Naive thymus-derived CD4-positive, alpha-beta T cell (primary cell): ENCODE measurements around the gene NKAIN2. TPM values are rescaled to one million over a fixed set of nuclear protein-coding genes. Genes with fewer than 3 reads are reported as not detected.
A peak's percentile ranks its signal among the peaks of the same experiment; 100 is the strongest.
"Not testable (repeated sequence)": the region's sequence is repeated elsewhere in the genome, so short reads cannot be mapped to it uniquely, and the experiment has no call there.

ENCODE experiments used
- ATAC-seq: fragments of 150-1000 bp; cut with Tn5 transposase; 2 replicates; pipeline ENCODE4 v1.10.0; 2021; ENCODE audit warnings: mild to moderate bottlenecking, moderate library complexity
- CTCF ChIA-PET: fragments of 350-600 bp; sonication (Branson Sonifier 250); formaldehyde crosslinking; loops from one replicate; lab custom pipeline; 2021; ENCODE audit warnings: antibody characterized with exemption; lab: Charles Lee
- POLR2A ChIA-PET: fragments of 350-600 bp; sonication (Branson Sonifier 250); formaldehyde crosslinking; loops from one replicate; lab custom pipeline; 2021; ENCODE audit warnings: antibody characterized with exemption, inconsistent platforms; lab: Charles Lee
- DNase-seq, 9 donors: peaks; one replicate each; pipeline versions ENCODE4 v3.0.0 to v3.0.0-alpha.2; 2020 to 2022; ENCODE audit warnings: mixed read lengths in 1 of 9
- H3K27ac ChIP-seq: one replicate; pipeline ENCODE4 v1.7.0; 2013; ENCODE audit warnings: mild to moderate bottlenecking, low read depth, low read length, moderate library complexity
- H3K27me3 ChIP-seq, 2 donors: one replicate each; pipeline ENCODE4 v1.7.0; 2013; ENCODE audit warnings: low read length in 2 of 2, mild to moderate bottlenecking in 2 of 2, moderate library complexity in 2 of 2; ENCODE audit not compliant: control insufficient read depth in 2 of 2, insufficient read depth in 2 of 2
- H3K36me3 ChIP-seq, 3 experiments: 1 replicate in 2 of 3; 2 replicates in 1 of 3; pipeline ENCODE4 v1.7.0; 2013; ENCODE audit warnings: low read length in 3 of 3, mild to moderate bottlenecking in 3 of 3, moderate library complexity in 1 of 3; ENCODE audit not compliant: insufficient read depth in 3 of 3, control insufficient read depth in 2 of 3
- H3K4me1 ChIP-seq, 2 donors: one replicate each; pipeline ENCODE4 v1.7.0; 2013; ENCODE audit warnings: low read length in 2 of 2, mild to moderate bottlenecking in 2 of 2, moderate library complexity in 1 of 2; ENCODE audit not compliant: control insufficient read depth in 2 of 2, insufficient read depth in 2 of 2
- H3K4me3 ChIP-seq: 2 replicates; pipeline ENCODE4 v1.7.0; 2013; ENCODE audit warnings: mild to moderate bottlenecking, low read length
- H3K9me3 ChIP-seq, 3 experiments: 1 replicate in 2 of 3; 2 replicates in 1 of 3; pipeline ENCODE4 v1.7.0; 2013; ENCODE audit warnings: low read length in 3 of 3; ENCODE audit not compliant: control insufficient read depth in 2 of 3
- H3K27ac Mint-ChIP-seq, 9 donors: one replicate each; pipeline ENCODE4 v1.8.0; 2020 to 2022; ENCODE audit warnings: mixed read lengths in 9 of 9, mild to moderate bottlenecking in 8 of 9, moderate library complexity in 5 of 9, inconsistent platforms in 2 of 9
- H3K27me3 Mint-ChIP-seq, 5 donors: one replicate each; pipeline ENCODE4 v1.8.0; 2021 to 2022; ENCODE audit warnings: mixed read lengths in 5 of 5, mild to moderate bottlenecking in 1 of 5
- H3K36me3 Mint-ChIP-seq, 5 donors: one replicate each; pipeline ENCODE4 v1.8.0; 2020 to 2022; ENCODE audit warnings: mixed read lengths in 5 of 5, mild to moderate bottlenecking in 3 of 5, inconsistent platforms in 1 of 5
- H3K4me1 Mint-ChIP-seq, 7 donors: one replicate each; pipeline ENCODE4 v1.8.0; 2020 to 2022; ENCODE audit warnings: mixed read lengths in 7 of 7, mild to moderate bottlenecking in 3 of 7, inconsistent platforms in 1 of 7
- H3K4me3 Mint-ChIP-seq, 10 donors: one replicate each; pipeline ENCODE4 v1.8.0; 2020 to 2022; ENCODE audit warnings: mild to moderate bottlenecking in 10 of 10, mixed read lengths in 10 of 10, moderate library complexity in 6 of 10, inconsistent platforms in 2 of 10
- H3K9me3 Mint-ChIP-seq, 11 donors: one replicate each; pipeline ENCODE4 v1.8.0; 2020 to 2022; ENCODE audit warnings: mixed read lengths in 11 of 11, mild to moderate bottlenecking in 4 of 11, inconsistent platforms in 1 of 11, moderate library complexity in 1 of 11
- intact Hi-C, 2 donors: fragments of 100-400 bp; cut with micrococcal nuclease; formaldehyde crosslinking; loops; one replicate each; pipeline ENCODE4 v1.15.1; 2023
- polyA plus RNA-seq, 2 donors: library from polyadenylated mRNA; unstranded; fragments of 300-500 nt; fragmentation: Illumina TruSeq; gene quantifications; one replicate each; pipeline ENCODE4 v1.2.3, GENCODE V29; 2021
- total RNA-seq, 6 experiments: library from RNA in 5 of 6; stranded (reverse) in 5 of 6; gene quantifications; 1 replicate in 5 of 6; 2 replicates in 1 of 6; pipeline ENCODE4 v1.2.3 and lab custom pipeline; 2021 to 2026

The NKAIN2 gene
- total and polyA plus RNA-seq, 7 experiments from 2014 or later = 0.21 to 2.9 TPM; not detected in 5

GRCh38 chr6:124699038-124699437 is 895.4 kb downstream of the NKAIN2 start:
- H3K9me3 ChIP-seq = no peaks in the 10 kb centered on the region
- Mint-ChIP-seq H3K4me3 (no peak overlapping the region), H3K36me3 (no peaks in the 10 kb centered on the region), H3K9me3 (peaks cover 0 to 6% (median 0%) of the 10 kb centered on the region in 11 donors), H3K27ac (no peak overlapping the region), H3K27me3 (no peaks in the 10 kb centered on the region), H3K4me1 (no peaks in the 10 kb centered on the region)
- no peak overlapping the region for H3K27ac ChIP-seq
- no peaks in the 10 kb centered on the region for H3K4me1 ChIP-seq
- intact Hi-C loops = no loop called here
- no peak overlapping the region for H3K4me3 ChIP-seq
- ATAC-seq (no peak), DNase-seq (no peak)
- H3K27me3 ChIP-seq = no peaks in the 10 kb centered on the region
- POLR2A ChIA-PET = no interaction called here
- H3K36me3 ChIP-seq = no peaks in the 10 kb centered on the region
- CTCF ChIA-PET = no interaction called here

- Mint-ChIP-seq H3K9me3 (peaks cover 0 to 17% (median 0%) of the 10 kb centered on the region in 11 donors), H3K4me3 (no peak overlapping the region), H3K27ac (no peak overlapping the region), H3K27me3 (no peaks in the 10 kb centered on the region), H3K36me3 (no peaks in the 10 kb centered on the region), H3K4me1 (no peaks in the 10 kb centered on the region)
- no peaks in the 10 kb centered on the region for H3K9me3 ChIP-seq
- no peaks in the 10 kb centered on the region for H3K36me3 ChIP-seq
- DNase-seq (no peak), ATAC-seq (no peak)
- H3K27ac ChIP-seq = no peak overlapping the region
- CTCF ChIA-PET = no interaction called here
- H3K4me1 ChIP-seq = no peaks in the 10 kb centered on the region
- no peak overlapping the region for H3K4me3 ChIP-seq
- intact Hi-C loops = no loop called here
- POLR2A ChIA-PET = no interaction called here
- H3K27me3 ChIP-seq = no peaks in the 10 kb centered on the region
Observed at GRCh38 chr6:124703541-124703940, 899.9 kb downstream of the NKAIN2 start.

GRCh38 chr6:124712532-124712931 is 908.9 kb downstream of the NKAIN2 start:
- H3K4me3 ChIP-seq, H3K27me3 Mint-ChIP-seq, H3K9me3 ChIP-seq, POLR2A ChIA-PET, CTCF ChIA-PET, DNase-seq, H3K27me3 ChIP-seq, ATAC-seq, H3K4me3 Mint-ChIP-seq, H3K36me3 Mint-ChIP-seq, H3K27ac ChIP-seq, H3K36me3 ChIP-seq, H3K4me1 Mint-ChIP-seq, H3K4me1 ChIP-seq, H3K9me3 Mint-ChIP-seq, intact Hi-C loops: not testable (repeated sequence)
- peak overlapping the region in 1 of 9 donors; percentile 10 for H3K27ac Mint-ChIP-seq

GRCh38 chr6:124714728-124715127 is 911.1 kb downstream of the NKAIN2 start:
- peaks cover 0 to 3% (median 0%) of the 10 kb centered on the region in 5 donors for H3K27me3 Mint-ChIP-seq
- Histone ChIP-seq H3K27ac (no peak overlapping the region), H3K4me1 (no peaks in the 10 kb centered on the region), H3K36me3 (no peaks in the 10 kb centered on the region), H3K4me3 (no peak overlapping the region), H3K27me3 (no peaks in the 10 kb centered on the region), H3K9me3 (no peaks in the 10 kb centered on the region)
- ChIA-PET POLR2A (no interaction called here), CTCF (no interaction called here)
- intact Hi-C loops = no loop called here
- no peaks in the 10 kb centered on the region for H3K36me3 Mint-ChIP-seq
- peaks cover 0 to 4% (median 0%) of the 10 kb centered on the region in 11 donors for H3K9me3 Mint-ChIP-seq
- ATAC-seq = no peak
- no peak overlapping the region for H3K27ac Mint-ChIP-seq
- DNase-seq = no peak
- no peaks in the 10 kb centered on the region for H3K4me1 Mint-ChIP-seq
- H3K4me3 Mint-ChIP-seq = no peak overlapping the region

GRCh38 chr6:124719913-124720312 is 916.2 kb downstream of the NKAIN2 start:
- ChIA-PET POLR2A (no interaction called here), CTCF (no interaction called here)
- no peaks in the 10 kb centered on the region for H3K4me1 ChIP-seq
- ATAC-seq (no peak), DNase-seq (no peak)
- no peak overlapping the region for H3K4me3 ChIP-seq
- H3K9me3 ChIP-seq = no peaks in the 10 kb centered on the region
- H3K36me3 ChIP-seq = no peaks in the 10 kb centered on the region
- Mint-ChIP-seq H3K4me1 (no peaks in the 10 kb centered on the region), H3K36me3 (no peaks in the 10 kb centered on the region), H3K9me3 (peaks cover 0 to 7% (median under 1%) of the 10 kb centered on the region in 11 donors), H3K27ac (no peak overlapping the region), H3K27me3 (peaks cover 0 to 3% (median 0%) of the 10 kb centered on the region in 5 donors), H3K4me3 (no peak overlapping the region)
- H3K27ac ChIP-seq = no peak overlapping the region
- H3K27me3 ChIP-seq = no peaks in the 10 kb centered on the region
- intact Hi-C loops = no loop called here

GRCh38 chr6:124721331-124721730 is 917.7 kb downstream of the NKAIN2 start:
- Histone ChIP-seq H3K36me3 (no peaks in the 10 kb centered on the region), H3K27ac (no peak overlapping the region), H3K9me3 (no peaks in the 10 kb centered on the region), H3K27me3 (no peaks in the 10 kb centered on the region), H3K4me1 (no peaks in the 10 kb centered on the region), H3K4me3 (no peak overlapping the region)
- intact Hi-C loops = no loop called here
- Mint-ChIP-seq H3K27me3 (peaks cover 0 to 3% (median 0%) of the 10 kb centered on the region in 5 donors), H3K9me3 (peaks cover 0 to 7% (median 3%) of the 10 kb centered on the region in 11 donors), H3K4me3 (no peak overlapping the region), H3K36me3 (no peaks in the 10 kb centered on the region), H3K4me1 (no peaks in the 10 kb centered on the region), H3K27ac (no peak overlapping the region)
- ChIA-PET CTCF (no interaction called here), POLR2A (no interaction called here)
- no peak for DNase-seq
- ATAC-seq = no peak

GRCh38 chr6:124722141-124722878 is 918.6 kb downstream of the NKAIN2 start:
- Histone ChIP-seq H3K4me1 (no peaks in the 10 kb centered on the region), H3K9me3 (no peaks in the 10 kb centered on the region), H3K27me3 (no peaks in the 10 kb centered on the region), H3K4me3 (no peak overlapping the region), H3K27ac (no peak overlapping the region), H3K36me3 (no peaks in the 10 kb centered on the region)
- H3K27me3 Mint-ChIP-seq = no peaks in the 10 kb centered on the region
- ChIA-PET CTCF (no interaction called here), POLR2A (no interaction called here)
- no peak overlapping the region for H3K27ac Mint-ChIP-seq
- ATAC-seq = no peak
- peaks cover 0 to 7% (median 3%) of the 10 kb centered on the region in 11 donors for H3K9me3 Mint-ChIP-seq
- H3K36me3 Mint-ChIP-seq = no peaks in the 10 kb centered on the region
- no peak for DNase-seq
- intact Hi-C loops = no loop called here
- no peaks in the 10 kb centered on the region for H3K4me1 Mint-ChIP-seq
- H3K4me3 Mint-ChIP-seq = no peak overlapping the region
